ENCODE results near the gene ZCRB1. TPM values are rescaled to one million over a fixed set of nuclear protein-coding genes. Genes with fewer than 3 reads are reported as not detected.

The ZCRB1 gene
- total and polyA plus RNA-seq, 2 of the 4 experiments (the other 2 are of a cell fraction) = 19.7 to 28.1 TPM

- dilution Hi-C loops (cut with HindIII; ENCODE audit: low sequenced_read_pairs, unreplicated experiment) (no loop called here), in situ Hi-C loops (cut with MboI; ENCODE audit: low sequenced_read_pairs) (loop anchor here (25.0 kb wide), 1 partner anchor 951 kb away; no protein-coding TSS in a partner anchor), intact Hi-C loops (cut with micrococcal nuclease) (loop anchor here (10.0 kb wide), 2 partner anchors 999 to 1061 kb away; no protein-coding TSS in a partner anchor)
- CTCF ChIA-PET = no interaction called here
- no peak overlapping the region for H2BK120ac ChIP-seq (ENCODE audit: low read depth, low read length)
- H3K27ac ChIP-seq (ENCODE audit: insufficient read depth, low read length) = no peak overlapping the region
- no peak overlapping the region for H4K91ac ChIP-seq (ENCODE audit: insufficient read depth, low read depth, low read length)
- H3K4ac ChIP-seq (ENCODE audit: low read depth, low read length) = no peak overlapping the region
- H4K8ac ChIP-seq (ENCODE audit: low read depth in 2 of 2, low read length in 2 of 2) = no peak overlapping the region
- H3K9ac ChIP-seq (ENCODE audit: low read depth, low read length) = no peak overlapping the region
- no peak overlapping the region for H2BK15ac ChIP-seq (ENCODE audit: low read depth, low read length)
- H3K79me1 ChIP-seq (ENCODE audit: low read depth in 1 of 2, low read length in 2 of 2) = peaks cover 15 to 29% of the 10 kb centered on the region in 2 experiments; a peak in 3 of 4 replicates
- ATAC-seq (ENCODE audit: low read depth) (no peak), DNase-seq (no peak)
- H3K4me1 ChIP-seq (ENCODE audit: control insufficient read depth, insufficient read depth, low read length) = peaks cover 1% of the 10 kb centered on the region; the same call in 1 of the 2 replicates
- no peak overlapping the region for H3K14ac ChIP-seq (replicated peaks; ENCODE audit: low read depth, low read length)
- H3K18ac ChIP-seq (ENCODE audit: low read depth, low read length) = no peak overlapping the region
- no peak overlapping the region for H2AFZ ChIP-seq (replicated peaks; ENCODE audit: low read length, poor library complexity)
- peaks cover 13% of the 10 kb centered on the region; the same call in 1 of the 2 replicates for H4K20me1 ChIP-seq (ENCODE audit: insufficient read depth, low read length)
- H3K27me3 ChIP-seq (ENCODE audit: control insufficient read depth, insufficient read depth, low read length) = no peaks in the 10 kb centered on the region
- POLR2A ChIA-PET (ENCODE audit: unreplicated experiment) = no interaction called here
- H3K4me2 ChIP-seq (ENCODE audit: low read depth, low read length) = no peak overlapping the region
- H2BK20ac ChIP-seq (ENCODE audit: low read depth, low read length) = no peak overlapping the region
- no peak overlapping the region for H3K4me3 ChIP-seq (ENCODE audit: insufficient read depth, low read depth, low read length)
- H3K9me1 ChIP-seq (ENCODE audit: insufficient read depth, low read length) = no peaks in the 10 kb centered on the region
- no peak overlapping the region for H2BK5ac ChIP-seq (ENCODE audit: low read depth, low read length, poor library complexity, severe bottlenecking)
- H2AK5ac ChIP-seq (ENCODE audit: low read depth, low read length) = no peak overlapping the region
- H3K9me3 ChIP-seq (ENCODE audit: control insufficient read depth, insufficient read depth, low read length) = no peaks in the 10 kb centered on the region
- H4K5ac ChIP-seq (ENCODE audit: low read depth, low read length) = no peak overlapping the region
- BruUV-seq (replicated peaks) = no TSS peak
- TF ChIP-seq POLR2A (IDR thresholded peaks at IDR 0.05; ENCODE audit: low read depth, low read length) = no peak
- no peak for TF ChIP-seq MXI1 (IDR thresholded peaks at IDR 0.05; ENCODE audit: borderline replicate concordance, low read depth, low read length)
- no peak for TF ChIP-seq ELK1 (IDR thresholded peaks at IDR 0.05; ENCODE audit: borderline replicate concordance, low read depth, low read length)
- TF ChIP-seq, protein P1, sequence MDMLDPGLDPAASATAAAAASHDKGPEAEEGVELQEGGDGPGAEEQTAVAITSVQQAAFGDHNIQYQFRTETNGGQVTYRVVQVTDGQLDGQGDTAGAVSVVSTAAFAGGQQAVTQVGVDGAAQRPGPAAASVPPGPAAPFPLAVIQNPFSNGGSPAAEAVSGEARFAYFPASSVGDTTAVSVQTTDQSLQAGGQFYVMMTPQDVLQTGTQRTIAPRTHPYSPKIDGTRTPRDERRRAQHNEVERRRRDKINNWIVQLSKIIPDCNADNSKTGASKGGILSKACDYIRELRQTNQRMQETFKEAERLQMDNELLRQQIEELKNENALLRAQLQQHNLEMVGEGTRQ (IDR thresholded peaks at IDR 0.05; ENCODE audit: low read depth, low read length) = no peak
- no peak for TF ChIP-seq SMC3 (IDR thresholded peaks at IDR 0.05; ENCODE audit: low read depth, low read length)
- TF ChIP-seq NFE2L2 (IDR thresholded peaks at IDR 0.05; ENCODE audit: low read depth, low read length) = no peak
- no peak for TF ChIP-seq CHD1 (IDR thresholded peaks at IDR 0.05; ENCODE audit: low read depth, low read length)
- TF ChIP-seq MAFK (IDR thresholded peaks at IDR 0.05; ENCODE audit: low read depth, low read length) = no peak
- TF ChIP-seq CTCF (conservative IDR thresholded peaks at IDR 0.05; ENCODE audit: low read depth, low read length) = no peak
- TF ChIP-seq RCOR1 (IDR thresholded peaks at IDR 0.05; ENCODE audit: insufficient replicate concordance, low read length) = no peak
- TF ChIP-seq RAD21 (IDR thresholded peaks at IDR 0.05; ENCODE audit: low read length) = no peak
- TF ChIP-seq RFX5 (IDR thresholded peaks at IDR 0.05; ENCODE audit: low read depth, low read length) = no peak
- TF ChIP-seq BHLHE40 (IDR thresholded peaks at IDR 0.05; ENCODE audit: low read depth, low read length) = no peak
- TF ChIP-seq MAZ (IDR thresholded peaks at IDR 0.05; ENCODE audit: borderline replicate concordance, low read depth, low read length) = no peak
- no peak overlapping the region for H2AK9ac ChIP-seq (replicated peaks; ENCODE audit: low read depth, low read length, poor library complexity)
- H3K36me3 ChIP-seq (ENCODE audit: control insufficient read depth, insufficient read depth, low read length) = peaks cover 7% of the 10 kb centered on the region
- no peak overlapping the region for H3K23ac ChIP-seq (ENCODE audit: low read depth, low read length)
- WGBS, 2 experiments (ENCODE audit: extremely low coverage in 2 of 2, insufficient read length in 1 of 2) = no CpG with 5 or more reads among the region's 1 CpG
- no peak overlapping the region for H3K56ac ChIP-seq (ENCODE audit: extremely low read depth, insufficient read depth, low read length)
These were observed 10.4 kb upstream of the ZCRB1 start for GRCh38 chr12:42336286-42336685.

All from IMR-90 (cell line).